ENCODE measurements around the gene MAPK8IP3. TPM values are rescaled to one million over a fixed set of nuclear protein-coding genes. Genes with fewer than 3 reads are reported as not detected.
A peak's percentile ranks its signal among the peaks of the same experiment; 100 is the strongest.

The MAPK8IP3 gene
- total RNA-seq, 1 donor from 2014 or later: 37.5 TPM

- no peak for TF ChIP-seq CTCF (conservative IDR thresholded peaks at IDR 0.05; ENCODE audit: low read depth, low read length)
- no peak overlapping the region for H3K4me3 ChIP-seq (ENCODE audit: low read depth, low read length)
- DNase-seq (ENCODE audit: low read depth): peak; percentile 95
Observed at GRCh38 chr16:1688807-1689560, 17.0 kb upstream of the MAPK8IP3 start.

- H3K4me3 ChIP-seq (ENCODE audit: low read depth, low read length): no peak overlapping the region
- TF ChIP-seq CTCF (conservative IDR thresholded peaks at IDR 0.05; ENCODE audit: low read depth, low read length): no peak
Observed at GRCh38 chr16:1689853-1690252, 16.1 kb upstream of the MAPK8IP3 start.

GRCh38 chr16:1690810-1691209, 15.2 kb upstream of the MAPK8IP3 start:
- DNase-seq (ENCODE audit: low read depth): no peak
- no peak for TF ChIP-seq CTCF (conservative IDR thresholded peaks at IDR 0.05; ENCODE audit: low read depth, low read length)
- H3K4me3 ChIP-seq (ENCODE audit: low read depth, low read length): no peak overlapping the region

More at GRCh38 chr16:1689853-1690252, 16.1 kb upstream of the MAPK8IP3 start:
- no peak for DNase-seq (ENCODE audit: low read depth)

GRCh38 chr16:1691276-1691675, 14.7 kb upstream of the MAPK8IP3 start:
- peak; percentile 53 for TF ChIP-seq CTCF (conservative IDR thresholded peaks at IDR 0.05; ENCODE audit: low read depth, low read length)
- H3K4me3 ChIP-seq (ENCODE audit: low read depth, low read length): no peak overlapping the region
- no peak for DNase-seq (ENCODE audit: low read depth)

GRCh38 chr16:1691956-1692355, 14.0 kb upstream of the MAPK8IP3 start:
- no peak for DNase-seq (ENCODE audit: low read depth)
- TF ChIP-seq CTCF (conservative IDR thresholded peaks at IDR 0.05; ENCODE audit: low read depth, low read length): peak; percentile 1
- no peak overlapping the region for H3K4me3 ChIP-seq (ENCODE audit: low read depth, low read length)

GRCh38 chr16:1696863-1697262, 9.1 kb upstream of the MAPK8IP3 start:
- no peak for TF ChIP-seq CTCF (conservative IDR thresholded peaks at IDR 0.05; ENCODE audit: low read depth, low read length)
- H3K4me3 ChIP-seq (ENCODE audit: low read depth, low read length): no peak overlapping the region
- DNase-seq (ENCODE audit: low read depth): no peak

GRCh38 chr16:1698680-1699079, 7.3 kb upstream of the MAPK8IP3 start:
- no peak for DNase-seq (ENCODE audit: low read depth)
- no peak overlapping the region for H3K4me3 ChIP-seq (ENCODE audit: low read depth, low read length)
- TF ChIP-seq CTCF (conservative IDR thresholded peaks at IDR 0.05; ENCODE audit: low read depth, low read length): no peak

Measured in epithelial cell of proximal tubule (primary cell).